Left ventricle myocardium inferior (tissue), 1 donor: ENCODE results near the gene SCIN. TPM values are rescaled to one million over a fixed set of nuclear protein-coding genes. Genes with fewer than 3 reads are reported as not detected.

Experiments
- DNase-seq: peaks from one replicate; pipeline ENCODE4 v3.0.0-alpha.2; 2020
- H3K27ac ChIP-seq: fragments of 200-600 bp; replicated peaks from 2 replicates; pipeline ENCODE4 v1.8.0; 2021
- H3K27me3 ChIP-seq: fragments of 200-600 bp; 2 replicates; pipeline ENCODE4 v1.8.0; 2021; ENCODE audit warnings: low read depth
- H3K36me3 ChIP-seq: fragments of 200-600 bp; 2 replicates; pipeline ENCODE4 v1.8.0; 2021
- H3K4me1 ChIP-seq: fragments of 200-600 bp; 2 replicates; pipeline ENCODE4 v1.8.0; 2021
- H3K4me3 ChIP-seq: fragments of 200-600 bp; 2 replicates; pipeline ENCODE4 v1.8.0; 2021; ENCODE audit warnings: mild to moderate bottlenecking, moderate library complexity
- H3K9me3 ChIP-seq: fragments of 200-600 bp; replicated peaks from 2 replicates; pipeline ENCODE4 v1.8.0; 2021
- intact Hi-C: fragments of 100-400 bp; cut with micrococcal nuclease; formaldehyde crosslinking; loops from one replicate; pipeline ENCODE4 v1.11.0; 2022
- total RNA-seq: library from RNA; stranded (reverse); fragmentation: NEBNext Ultra II Directional; extraction: Animal tissue kit (Norgen Biotek cat#: 25700); gene quantifications from one replicate; pipeline ENCODE4 v1.2.1, GENCODE V29; 2021
- TF ChIP-seq, protein P1 (sequence below): fragments of 200-600 bp; IDR thresholded peaks from 2 replicates; pipeline ENCODE4 v1.8.0; 2021; ENCODE audit warnings: antibody characterized with exemption, mild to moderate bottlenecking, borderline replicate concordance
- donor health status: DM: no; HTN: yes; CAD: no; lungs with severe emphysema.

SCIN gene
- total RNA-seq, 1 donor from 2014 or later = not detected

DNA sequence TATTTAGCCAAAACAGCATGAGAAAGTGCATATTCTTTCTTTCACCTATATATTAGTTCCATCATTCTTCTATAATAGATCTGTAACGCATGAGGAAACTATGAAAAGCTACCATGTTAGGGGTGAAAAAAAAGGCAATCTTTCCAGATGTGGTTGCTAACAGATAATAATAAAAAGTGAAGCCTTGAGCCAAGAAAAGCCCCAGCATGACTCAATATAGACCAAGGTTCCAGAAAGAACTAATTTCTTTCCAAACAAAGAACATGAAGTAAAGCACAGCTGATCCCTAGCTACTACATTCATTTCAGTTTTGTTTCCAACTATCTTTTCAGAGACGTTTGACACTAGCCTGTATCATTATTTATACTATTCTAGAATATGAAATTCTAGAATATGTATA lies 133.4 kb downstream of the SCIN start:
- H3K4me1 ChIP-seq = no peaks in the 10 kb centered on the region
- DNase-seq = no peak
- TF ChIP-seq, protein P1, sequence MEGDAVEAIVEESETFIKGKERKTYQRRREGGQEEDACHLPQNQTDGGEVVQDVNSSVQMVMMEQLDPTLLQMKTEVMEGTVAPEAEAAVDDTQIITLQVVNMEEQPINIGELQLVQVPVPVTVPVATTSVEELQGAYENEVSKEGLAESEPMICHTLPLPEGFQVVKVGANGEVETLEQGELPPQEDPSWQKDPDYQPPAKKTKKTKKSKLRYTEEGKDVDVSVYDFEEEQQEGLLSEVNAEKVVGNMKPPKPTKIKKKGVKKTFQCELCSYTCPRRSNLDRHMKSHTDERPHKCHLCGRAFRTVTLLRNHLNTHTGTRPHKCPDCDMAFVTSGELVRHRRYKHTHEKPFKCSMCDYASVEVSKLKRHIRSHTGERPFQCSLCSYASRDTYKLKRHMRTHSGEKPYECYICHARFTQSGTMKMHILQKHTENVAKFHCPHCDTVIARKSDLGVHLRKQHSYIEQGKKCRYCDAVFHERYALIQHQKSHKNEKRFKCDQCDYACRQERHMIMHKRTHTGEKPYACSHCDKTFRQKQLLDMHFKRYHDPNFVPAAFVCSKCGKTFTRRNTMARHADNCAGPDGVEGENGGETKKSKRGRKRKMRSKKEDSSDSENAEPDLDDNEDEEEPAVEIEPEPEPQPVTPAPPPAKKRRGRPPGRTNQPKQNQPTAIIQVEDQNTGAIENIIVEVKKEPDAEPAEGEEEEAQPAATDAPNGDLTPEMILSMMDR = no peak
- intact Hi-C loops = no loop called here
- no peaks in the 10 kb centered on the region for H3K27me3 ChIP-seq
- H3K9me3 ChIP-seq = peaks cover 15% of the 10 kb centered on the region
- no peak overlapping the region for H3K4me3 ChIP-seq
- no peak overlapping the region for H3K27ac ChIP-seq
- no peaks in the 10 kb centered on the region for H3K36me3 ChIP-seq

DNA sequence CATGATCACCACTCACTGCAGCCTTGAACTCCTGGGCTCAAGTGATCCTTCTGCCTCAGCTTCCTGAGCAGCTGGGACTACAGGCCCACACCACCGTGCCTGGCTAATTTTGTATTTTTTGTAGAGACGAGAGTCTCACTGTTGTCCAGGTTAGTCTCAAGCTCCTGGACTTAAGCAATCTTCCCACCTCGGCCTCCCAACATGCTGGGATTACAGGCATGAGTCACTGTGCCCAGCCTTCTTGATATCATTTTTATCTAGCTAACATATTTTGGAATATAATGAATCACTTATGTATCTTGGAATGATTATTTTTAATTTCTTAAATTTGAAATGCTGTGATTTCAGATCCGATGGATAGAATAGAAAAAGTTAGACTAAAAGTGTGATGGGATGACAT lies 135.4 kb downstream of the SCIN start:
- no peak for DNase-seq
- H3K27ac ChIP-seq = no peak overlapping the region
- H3K4me3 ChIP-seq = no peak overlapping the region
- no peaks in the 10 kb centered on the region for H3K27me3 ChIP-seq
- intact Hi-C loops = no loop called here
- H3K36me3 ChIP-seq = no peaks in the 10 kb centered on the region
- no peaks in the 10 kb centered on the region for H3K4me1 ChIP-seq
- TF ChIP-seq, protein P1 = no peak
- peaks cover 14% of the 10 kb centered on the region for H3K9me3 ChIP-seq

DNA sequence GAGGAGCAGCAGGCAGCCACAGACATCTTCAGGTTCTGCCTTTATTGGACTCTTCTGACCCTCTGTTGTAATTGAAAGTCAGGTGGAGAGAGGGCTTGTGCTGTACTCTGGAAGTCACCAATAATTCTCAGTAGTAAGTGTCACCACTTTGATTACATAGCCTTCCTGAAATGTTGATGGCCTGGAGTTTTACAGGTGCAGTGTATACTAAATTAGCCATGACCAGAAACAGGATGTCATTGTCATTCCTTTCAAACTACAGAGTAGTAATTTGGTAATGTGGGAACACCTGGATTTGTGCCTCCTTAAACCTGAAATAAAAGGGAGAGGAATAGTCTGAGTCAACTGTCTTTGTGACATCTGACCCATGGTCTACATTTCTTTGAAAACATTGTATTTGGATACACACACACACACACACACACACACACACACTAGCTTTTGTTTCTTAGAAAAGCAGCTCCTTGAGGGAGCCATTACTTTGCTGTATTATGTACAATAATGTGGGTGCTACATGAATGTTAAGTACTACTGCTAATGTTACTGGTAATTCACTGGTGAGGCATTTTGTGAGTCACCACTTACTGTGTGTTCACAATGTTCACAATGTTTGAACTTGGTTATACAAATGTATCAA lies 136.5 kb downstream of the SCIN start:
- Histone ChIP-seq H3K27ac (no peak overlapping the region), H3K36me3 (no peaks in the 10 kb centered on the region), H3K4me3 (no peak overlapping the region), H3K4me1 (no peaks in the 10 kb centered on the region), H3K9me3 (peaks cover 2% of the 10 kb centered on the region), H3K27me3 (no peaks in the 10 kb centered on the region)
- DNase-seq = no peak
- TF ChIP-seq, protein P1 = no peak
- intact Hi-C loops = no loop called here

DNA sequence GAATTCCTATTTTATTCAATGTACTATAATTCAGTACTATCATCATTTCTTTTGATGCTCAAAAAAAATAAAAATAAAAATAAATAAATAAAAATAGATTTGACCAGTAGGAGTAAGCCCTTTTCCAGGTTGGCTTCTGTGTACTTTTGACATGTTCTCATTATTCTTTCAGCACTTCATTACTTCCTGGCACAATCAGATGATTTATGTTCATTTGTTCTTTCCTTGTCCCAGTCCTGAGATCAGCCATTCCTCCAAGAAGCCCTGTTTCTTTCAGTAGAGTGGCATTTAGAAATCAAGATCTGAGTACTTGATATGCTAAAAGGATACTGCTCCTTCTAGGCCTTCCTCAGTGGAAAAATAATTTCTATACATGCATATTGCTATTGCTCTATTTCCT lies 137.8 kb downstream of the SCIN start:
- H3K9me3 ChIP-seq = no peaks in the 10 kb centered on the region
- no peaks in the 10 kb centered on the region for H3K27me3 ChIP-seq
- TF ChIP-seq, protein P1 = no peak
- intact Hi-C loops = no loop called here
- H3K4me3 ChIP-seq = no peak overlapping the region
- no peak overlapping the region for H3K27ac ChIP-seq
- H3K36me3 ChIP-seq = no peaks in the 10 kb centered on the region
- no peaks in the 10 kb centered on the region for H3K4me1 ChIP-seq
- DNase-seq = no peak

Other genes starting within 250 kb of the SCIN start
- gene VWDE, start 166.9 kb upstream of the SCIN start, total RNA-seq = not detected
- 11.5 TPM for gene ARL4A, start 116.9 kb downstream of the SCIN start, total RNA-seq